GM19099 (cell line): Measurements from ENCODE around the gene BNC1.

Source experiments
- POLR2A ChIP-seq: IDR thresholded peaks from 3 replicates; pipeline ENCODE4 v1.6.1; 2011; ENCODE audit warnings: low read depth; ENCODE audit not compliant: insufficient read length; ENCODE audit errors: extremely low read depth

BNC1 gene

DNA sequence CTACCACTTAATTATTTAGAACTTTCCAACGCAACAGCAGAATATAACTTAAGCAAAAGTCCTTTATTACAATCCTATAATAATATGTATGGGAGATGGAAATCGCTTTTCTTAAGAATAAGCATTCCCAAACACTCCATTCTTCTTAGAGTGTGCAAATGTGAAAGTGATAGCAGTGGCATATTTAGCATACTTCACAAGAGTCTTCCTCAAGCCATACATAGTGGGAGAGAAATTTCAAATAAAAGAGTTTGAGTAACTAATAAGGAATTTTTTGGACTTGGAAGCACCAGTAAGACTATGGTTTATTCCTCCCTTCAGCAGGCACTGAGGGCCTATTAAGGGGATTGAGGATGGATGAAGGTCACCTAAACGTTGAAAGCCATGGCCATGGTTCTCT, 22.1 kb upstream of the BNC1 start:
- no peak for TF ChIP-seq POLR2A

DNA sequence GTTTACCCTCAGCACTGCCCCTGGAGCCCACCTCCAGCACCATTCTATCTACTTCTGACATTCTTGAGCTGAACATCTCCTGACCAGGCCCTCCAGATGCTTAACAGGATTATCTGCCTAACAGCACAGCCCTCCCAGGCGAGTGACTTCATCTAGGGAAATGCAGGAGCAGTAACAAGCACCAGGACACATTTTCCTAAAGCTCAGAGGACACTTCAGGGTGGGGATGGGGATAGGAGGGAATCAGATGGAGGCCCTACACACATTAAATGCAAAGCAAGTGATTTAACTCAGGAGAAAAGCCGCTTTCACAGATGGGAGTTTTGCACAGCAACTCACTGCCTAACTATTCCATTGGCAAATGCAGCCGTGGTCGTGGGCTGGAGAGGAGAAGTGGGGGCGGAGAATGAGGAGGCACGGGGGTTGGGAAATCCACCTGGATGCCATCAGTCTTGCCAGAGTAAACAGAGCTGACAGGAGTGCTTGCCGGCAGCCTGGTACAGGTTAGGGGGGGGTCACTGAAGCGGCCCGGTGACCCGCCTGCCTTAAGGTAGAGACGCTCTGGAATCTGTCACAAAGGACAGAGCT, 21.3 kb upstream of the BNC1 start:
- TF ChIP-seq POLR2A: no peak

DNA sequence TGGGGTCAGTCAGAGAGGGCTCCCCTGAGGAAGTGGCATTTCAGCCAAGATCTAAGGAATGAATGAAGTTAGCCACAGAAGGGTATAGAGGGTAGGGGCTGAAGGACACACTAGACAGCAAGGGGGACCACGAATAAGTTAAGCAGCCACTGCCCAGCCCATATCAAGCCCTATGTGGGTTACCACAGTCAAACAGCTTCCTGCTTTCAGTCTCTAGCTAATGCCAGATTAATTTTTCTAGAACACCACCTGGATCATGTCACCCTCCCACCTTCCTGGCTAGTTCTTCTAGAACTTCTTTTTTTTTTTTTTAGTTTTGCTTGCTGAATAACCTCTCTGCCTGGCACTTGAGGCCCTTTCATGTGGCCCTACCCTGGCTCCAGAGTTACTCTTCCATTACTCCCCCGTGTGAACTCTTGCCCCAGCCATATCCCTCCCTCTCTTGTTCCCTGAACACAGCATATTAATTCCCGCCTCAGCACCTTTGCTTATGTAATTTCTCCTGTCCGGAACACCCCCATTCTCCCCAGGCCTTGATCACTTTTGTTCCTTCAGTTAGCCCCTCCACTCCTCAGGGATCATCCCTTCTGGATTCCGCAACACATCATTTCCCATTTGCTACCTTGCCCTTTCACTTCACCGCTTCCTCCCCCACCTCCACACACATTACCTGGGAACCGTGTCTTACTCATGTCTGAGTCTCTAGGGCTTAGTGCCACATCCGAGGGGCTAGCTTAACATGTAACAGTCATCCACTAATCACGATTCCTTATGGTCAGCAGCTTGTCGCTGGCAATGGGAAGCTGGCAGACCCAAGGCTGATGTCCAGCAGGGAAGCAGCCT, 20.6 kb upstream of the BNC1 start:
- no peak for TF ChIP-seq POLR2A

DNA sequence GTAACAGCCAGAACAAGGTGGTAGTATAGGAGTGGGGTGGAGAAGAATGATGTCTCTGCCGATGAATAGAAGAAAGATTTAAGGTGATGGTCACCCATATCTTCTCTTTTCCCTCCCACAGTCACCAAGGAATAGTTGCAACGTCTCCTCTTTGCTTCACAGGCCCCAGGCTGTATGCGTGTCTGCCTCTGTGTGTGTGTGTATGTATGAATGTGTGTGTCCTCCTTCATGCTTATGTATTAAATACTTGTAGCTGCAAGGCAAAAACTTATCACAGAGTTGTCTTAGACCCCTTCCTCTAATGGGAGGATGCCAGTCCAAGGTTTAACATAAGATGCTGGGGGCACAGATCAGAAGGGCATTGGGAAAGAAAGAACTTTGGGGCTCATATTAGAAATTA, 19.1 kb upstream of the BNC1 start:
- TF ChIP-seq POLR2A: no peak

DNA sequence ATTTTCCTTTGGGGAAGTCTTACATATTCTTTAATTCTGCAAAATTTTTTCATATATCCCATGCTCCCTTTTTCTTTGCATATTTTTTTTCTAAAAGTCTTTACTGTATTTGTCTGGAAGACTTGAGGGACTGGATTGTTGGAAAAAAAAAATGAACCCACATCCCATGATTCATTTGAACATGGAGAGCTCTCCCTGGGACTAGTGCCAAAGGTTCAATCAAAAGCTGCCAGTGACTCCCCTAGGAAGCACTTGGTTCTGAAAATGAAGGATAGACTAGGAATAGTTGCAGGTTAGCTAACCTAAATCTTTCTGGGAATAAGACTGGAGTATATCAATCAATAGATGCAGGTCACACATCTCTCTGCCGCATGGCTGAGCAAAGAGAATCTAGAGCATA, 16.4 kb upstream of the BNC1 start:
- TF ChIP-seq POLR2A: no peak

DNA sequence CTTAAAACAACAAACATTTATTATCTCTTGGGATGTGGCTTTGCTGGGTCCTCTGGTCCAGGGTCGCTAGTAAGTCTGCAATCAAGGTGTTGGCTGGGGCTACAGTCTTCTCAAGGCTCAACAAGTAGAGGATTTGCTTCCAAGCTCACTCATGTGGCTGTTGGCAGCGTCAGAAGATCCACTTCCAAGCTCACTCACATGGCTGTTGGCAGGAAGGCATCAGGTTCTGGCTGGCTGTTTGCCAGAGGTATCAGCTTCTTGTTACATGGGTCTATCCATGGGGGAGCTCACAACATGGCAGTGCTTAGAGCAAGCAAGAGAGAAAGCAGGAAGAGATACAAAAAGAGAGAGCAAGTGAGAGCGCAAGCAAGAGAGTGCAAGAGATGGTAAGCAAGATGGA, 15.0 kb upstream of the BNC1 start:
- TF ChIP-seq POLR2A: no peak

DNA sequence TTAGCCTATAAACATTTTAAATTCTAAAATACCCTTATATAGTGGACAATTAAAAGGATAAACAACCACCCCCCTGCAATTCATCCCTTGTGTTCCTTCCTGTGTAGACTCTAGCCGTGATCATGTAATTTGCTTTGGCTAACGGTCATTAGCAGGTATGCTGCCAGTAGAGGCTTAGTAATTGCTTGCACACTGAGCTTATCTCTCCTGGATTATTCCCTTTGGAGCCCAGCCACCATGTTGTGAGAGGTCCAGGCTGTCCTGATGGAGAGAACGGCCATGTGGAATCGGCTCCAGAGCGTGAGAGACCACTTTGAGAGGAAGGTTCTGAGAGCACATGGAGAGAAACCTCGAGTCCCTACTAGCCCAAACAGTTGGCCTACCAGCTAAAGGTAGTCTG, 11.0 kb upstream of the BNC1 start:
- no peak for TF ChIP-seq POLR2A

DNA sequence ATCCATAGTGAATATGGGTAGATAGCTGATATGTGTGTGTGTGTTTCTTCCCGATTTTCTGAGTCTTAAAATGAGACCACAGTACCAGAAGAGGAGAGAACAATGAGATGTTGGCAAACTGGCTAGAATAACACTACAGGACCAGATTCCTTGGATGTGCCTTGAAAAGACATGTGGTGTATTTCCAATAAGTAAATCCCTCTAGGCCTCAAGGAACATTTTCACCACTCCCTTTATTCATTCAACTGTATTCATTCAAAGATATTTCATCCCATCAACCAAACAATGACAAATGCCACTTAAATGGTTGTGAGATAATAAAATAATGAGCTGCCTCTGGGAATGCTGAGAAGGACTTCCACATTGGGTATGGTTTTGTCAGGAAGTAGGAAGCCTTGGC, 8.7 kb upstream of the BNC1 start:
- TF ChIP-seq POLR2A: no peak

DNA sequence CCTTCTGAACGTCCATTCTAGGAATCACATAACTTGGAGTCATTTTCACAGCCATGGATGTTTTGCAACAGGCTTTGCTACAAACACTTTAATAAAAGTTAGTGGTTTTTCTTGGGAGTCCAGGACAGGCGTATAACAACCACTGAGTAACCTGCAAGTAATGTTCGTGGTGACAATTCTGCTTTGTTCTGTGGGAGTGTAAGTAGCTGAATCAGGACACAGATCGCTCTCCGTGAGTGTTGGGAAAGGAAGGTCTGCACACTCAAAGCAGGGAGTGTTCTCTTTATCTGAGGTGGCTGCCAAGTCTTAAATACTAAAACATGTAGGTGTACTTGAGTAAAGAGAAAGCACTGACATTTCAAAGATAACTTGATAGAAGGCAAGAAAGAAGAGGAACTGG, 7.9 kb upstream of the BNC1 start:
- no peak for TF ChIP-seq POLR2A

DNA sequence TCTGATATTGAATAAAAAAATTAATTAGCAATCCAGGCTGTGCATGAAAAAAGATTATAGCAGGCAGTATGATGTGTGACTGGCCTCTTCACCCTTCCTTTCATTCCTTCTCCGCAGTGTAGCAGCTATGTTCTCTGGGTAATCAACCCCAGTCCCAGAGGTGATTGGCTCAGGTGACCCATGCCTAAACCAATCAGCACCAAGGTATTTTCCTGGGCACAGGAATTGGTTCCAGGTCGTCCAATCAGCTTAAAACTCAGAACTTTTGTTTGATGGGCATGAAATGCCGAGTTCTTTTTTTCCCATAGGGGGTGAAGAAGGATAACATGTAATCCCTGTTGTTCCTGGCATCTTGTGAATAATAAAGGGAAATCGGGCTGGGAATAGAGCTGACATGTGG, 5.8 kb upstream of the BNC1 start:
- no peak for TF ChIP-seq POLR2A

DNA sequence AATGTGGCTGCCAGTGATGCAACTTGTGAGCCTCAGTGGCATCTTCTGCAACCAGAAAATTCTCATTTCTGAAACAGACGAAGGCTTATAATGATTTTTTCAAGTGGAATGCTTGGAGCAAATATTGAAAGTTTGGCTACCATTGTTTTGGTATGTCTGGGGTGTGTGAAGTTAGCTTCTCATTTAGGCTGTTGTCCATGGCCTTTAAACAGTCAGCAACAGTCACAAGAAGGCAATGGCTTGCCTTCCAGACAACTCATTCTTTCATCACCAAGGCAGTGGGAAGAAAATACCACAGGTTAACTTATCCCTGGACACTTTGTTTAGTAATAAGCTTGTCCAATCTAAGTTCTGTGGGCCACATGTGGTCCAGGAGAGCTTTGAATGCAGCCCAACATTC, 4.7 kb upstream of the BNC1 start:
- TF ChIP-seq POLR2A: no peak

DNA sequence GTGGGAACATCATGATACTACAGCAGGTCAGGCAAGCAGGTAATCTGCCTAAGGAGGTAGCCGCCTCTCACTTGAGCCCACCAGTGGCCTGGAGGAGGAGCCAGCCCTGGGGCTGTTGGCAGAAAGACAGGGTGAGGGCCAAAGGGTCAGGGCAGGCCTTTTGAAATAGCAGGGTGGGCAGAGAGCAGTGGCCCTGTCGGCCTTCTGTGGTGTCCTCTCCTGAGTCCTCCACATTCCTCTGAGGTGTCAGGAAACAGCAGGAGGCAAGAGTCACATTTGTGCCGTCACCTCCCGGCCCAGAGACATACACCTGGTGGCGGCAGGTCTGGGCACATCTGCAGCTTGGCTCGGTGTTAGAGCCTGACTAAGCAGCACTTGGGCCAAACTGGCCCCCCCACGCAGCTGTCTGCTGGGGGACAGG, 3.9 kb upstream of the BNC1 start:
- no peak for TF ChIP-seq POLR2A

DNA sequence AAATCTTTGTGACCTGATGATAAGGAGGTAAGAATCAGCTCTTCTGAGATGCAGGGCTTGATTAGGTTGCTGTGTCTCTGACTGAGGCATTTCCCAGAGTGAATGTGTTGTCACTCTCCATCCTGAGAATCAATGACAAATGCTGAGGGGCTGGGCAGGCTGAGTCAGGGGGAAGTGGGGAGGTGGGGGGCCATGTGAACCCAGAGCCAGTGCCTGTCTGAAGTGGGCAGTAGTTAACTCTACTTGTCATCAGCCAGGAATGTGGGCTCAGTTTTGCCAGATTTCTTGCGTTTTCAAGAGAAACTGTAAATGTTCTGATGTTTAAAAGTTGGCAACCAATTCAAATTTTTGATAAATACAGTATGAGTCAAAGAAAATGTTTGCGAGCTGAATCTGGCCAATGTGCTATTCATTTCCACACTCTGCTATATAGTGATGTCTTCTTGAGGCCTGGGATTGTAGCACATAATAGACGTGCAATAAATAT, 3.1 kb upstream of the BNC1 start:
- TF ChIP-seq POLR2A: no peak

DNA sequence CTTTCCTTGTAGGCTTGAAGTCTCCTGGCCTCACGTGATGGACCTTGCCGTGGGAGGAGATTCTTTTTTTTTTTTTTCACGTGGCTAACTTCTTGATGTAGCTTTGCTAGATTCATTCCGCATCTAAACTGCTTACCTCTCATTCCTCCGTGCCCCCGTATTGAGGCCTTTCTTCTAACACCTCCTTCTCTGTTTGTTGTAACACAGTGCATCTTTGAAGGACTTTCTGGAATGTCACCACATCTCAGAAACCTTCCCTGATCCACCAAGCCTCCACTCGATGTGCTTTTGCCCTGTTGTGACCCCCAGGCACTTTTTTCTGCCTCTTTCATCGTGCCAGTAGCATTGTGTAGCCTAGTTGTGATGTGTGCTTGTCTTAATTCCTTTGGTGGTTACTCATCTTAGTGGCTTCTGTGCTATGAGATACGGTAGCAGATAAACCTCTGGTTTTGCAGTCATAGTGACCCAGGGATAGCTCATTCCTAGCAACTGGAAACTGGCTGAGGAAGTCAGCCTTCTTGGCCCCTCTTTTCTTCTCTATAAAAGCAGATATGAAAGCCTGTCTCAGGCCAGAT, 1.6 kb upstream of the BNC1 start:
- no peak for TF ChIP-seq POLR2A

DNA sequence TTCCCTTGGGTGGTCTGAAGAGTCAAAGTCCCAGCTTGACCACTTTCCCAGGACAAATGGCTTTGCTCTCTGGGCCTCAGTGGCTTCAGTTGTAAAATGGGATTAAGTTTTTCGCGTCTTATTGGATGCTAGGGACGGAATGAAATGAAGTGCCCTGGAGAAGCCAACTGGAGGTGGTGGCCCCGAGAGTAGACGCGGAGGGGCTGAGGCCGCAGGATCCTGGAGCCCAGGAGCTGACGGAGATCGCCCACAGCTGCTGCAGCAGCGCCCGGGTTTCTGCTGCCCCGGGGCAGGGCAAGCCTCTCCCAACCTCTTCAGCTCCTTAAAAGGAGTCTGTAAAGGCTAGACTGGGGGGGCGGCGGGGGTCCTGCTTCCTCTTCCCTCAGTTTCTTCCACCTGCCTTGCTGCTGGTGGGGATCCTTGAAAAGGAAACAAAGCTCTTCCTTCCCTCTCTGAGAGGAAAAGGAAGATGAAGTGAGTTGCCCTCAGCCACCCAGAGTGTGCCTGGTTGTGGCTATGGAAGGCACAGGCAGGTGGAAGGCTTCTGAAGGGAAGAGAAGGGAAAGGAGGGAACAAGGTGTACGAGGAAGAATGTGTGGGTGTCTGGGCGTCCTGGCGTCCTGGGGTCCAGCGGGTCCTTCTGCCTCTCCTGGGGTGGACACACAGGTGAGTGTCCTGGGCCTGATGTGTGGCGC, 967 bp upstream of the BNC1 start:
- TF ChIP-seq POLR2A: no peak

DNA sequence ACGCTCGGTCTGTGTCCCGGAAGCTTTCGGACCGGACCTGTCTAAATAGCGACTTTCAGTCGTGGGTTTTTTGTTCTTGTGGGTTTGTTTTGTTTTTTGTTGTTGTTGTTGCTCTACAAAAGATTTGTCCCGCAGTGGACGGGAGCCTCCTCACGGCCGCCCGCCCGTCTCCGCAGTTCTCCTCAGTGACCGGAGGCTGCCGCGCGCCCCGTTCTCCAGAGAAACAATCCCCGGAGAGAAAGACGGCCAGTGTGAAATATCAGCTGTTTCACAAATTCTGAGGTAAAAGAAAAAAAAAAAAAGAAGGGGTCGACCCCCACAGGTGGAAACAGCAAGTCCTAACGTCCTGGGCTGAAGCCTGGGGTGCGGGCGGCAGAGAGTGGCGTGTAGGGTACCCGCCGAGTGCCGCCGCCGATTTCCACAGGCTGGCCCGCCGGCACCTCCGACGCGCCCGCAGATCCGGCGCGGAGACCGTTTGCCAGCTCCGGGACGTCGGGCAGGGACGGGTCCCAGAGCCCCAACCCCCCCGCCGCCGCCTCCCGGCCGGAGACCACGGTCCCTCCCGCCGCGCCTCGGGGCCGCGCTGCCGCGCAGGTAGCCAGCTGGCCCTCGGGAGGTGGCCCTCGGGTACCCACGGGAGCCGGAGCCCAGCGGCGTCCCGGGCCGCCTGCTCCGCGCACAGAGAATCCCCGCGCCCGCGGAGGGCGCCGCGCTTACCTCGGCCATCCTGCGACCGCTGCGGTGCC, 478 bp downstream of the BNC1 start:
- no peak for TF ChIP-seq POLR2A
